Keratinocyte (primary cell): Measurements from ENCODE around the gene BCAT1. TPM values are rescaled to one million over a fixed set of nuclear protein-coding genes. Genes with fewer than 3 reads are reported as not detected.

Experiments used
- DNase-seq: peaks from one replicate; pipeline ENCODE4 v3.0.0-alpha.2; 2011; ENCODE audit warnings: low read depth, missing footprints, low spot score
- FAIRE-seq: peaks from 2 replicates; lab custom pipeline; 2011; peaks lifted over from hg19 to GRCh38; lab: Jason Lieb, UNC
- H2AFZ ChIP-seq: 2 replicates; pipeline ENCODE4 v1.6.0; 2012; ENCODE audit warnings: low read length, control low read depth, inconsistent platforms; ENCODE audit not compliant: control insufficient read depth
- H3K27ac ChIP-seq: 2 replicates; pipeline ENCODE4 v1.5.1; 2011; ENCODE audit warnings: low read length; ENCODE audit not compliant: control insufficient read depth, insufficient read depth
- H3K27me3 ChIP-seq: 3 replicates; pipeline ENCODE4 v1.6.0; 2011; ENCODE audit warnings: low read length; ENCODE audit not compliant: control insufficient read depth, insufficient read depth; ENCODE audit errors: extremely low read depth
- H3K36me3 ChIP-seq, 2 experiments: 2 replicates in 1 of 2; 3 replicates in 1 of 2; pipeline ENCODE4 v1.5.1; 2011; ENCODE audit warnings: low read length in 2 of 2, mild to moderate bottlenecking in 1 of 2; ENCODE audit not compliant: control insufficient read depth in 2 of 2, insufficient read depth in 2 of 2; ENCODE audit errors: extremely low read depth in 1 of 2
- H3K4me1 ChIP-seq: 3 replicates; pipeline ENCODE4 v1.5.1; 2011; ENCODE audit warnings: low read length; ENCODE audit not compliant: control insufficient read depth, insufficient read depth; ENCODE audit errors: extremely low read depth
- H3K4me2 ChIP-seq: 3 replicates; pipeline ENCODE4 v1.6.0; 2011; ENCODE audit warnings: low read depth, low read length; ENCODE audit not compliant: control insufficient read depth, insufficient read depth; ENCODE audit errors: extremely low read depth
- H3K4me3 ChIP-seq, 3 experiments: fragments of 200-600 bp in 1 of 3; sonication (generic) in 1 of 3; 2 replicates in 2 of 3; 3 replicates in 1 of 3; pipeline ENCODE4 v1.5.1; 2011 to 2016; ENCODE audit warnings: low read length in 3 of 3, mild to moderate bottlenecking in 3 of 3, control low read depth in 2 of 3, inconsistent platforms in 1 of 3, low read depth in 1 of 3, mixed read lengths in 1 of 3, mixed run types in 1 of 3, moderate library complexity in 1 of 3; ENCODE audit not compliant: control insufficient read depth in 2 of 3, insufficient read depth in 2 of 3; ENCODE audit errors: extremely low read depth in 1 of 3
- H3K79me2 ChIP-seq: 2 replicates; pipeline ENCODE4 v1.6.0; 2012; ENCODE audit warnings: low read length; ENCODE audit not compliant: control insufficient read depth, insufficient read depth
- H3K9ac ChIP-seq: 3 replicates; pipeline ENCODE4 v1.6.0; 2011; ENCODE audit warnings: low read length; ENCODE audit not compliant: control insufficient read depth, insufficient read depth; ENCODE audit errors: extremely low read depth
- H3K9me1 ChIP-seq: 3 replicates; pipeline ENCODE4 v1.6.0; 2011; ENCODE audit warnings: low read length; ENCODE audit not compliant: control insufficient read depth, insufficient read depth; ENCODE audit errors: extremely low read depth
- H3K9me3 ChIP-seq: 2 replicates; pipeline ENCODE4 v1.5.1; 2012; ENCODE audit warnings: low read depth, low read length; ENCODE audit not compliant: control insufficient read depth
- H4K20me1 ChIP-seq: 3 replicates; pipeline ENCODE4 v1.6.0; 2011; ENCODE audit warnings: low read length; ENCODE audit not compliant: control insufficient read depth, insufficient read depth; ENCODE audit errors: extremely low read depth
- CTCF ChIP-seq, 3 experiments: IDR thresholded peaks in 1 of 3; conservative IDR thresholded peaks in 1 of 3; optimal IDR thresholded peaks in 1 of 3; 2 replicates in 2 of 3; 3 replicates in 1 of 3; pipeline versions ENCODE3 to v1.5.1; 2011; ENCODE audit warnings: low read length in 3 of 3, mild to moderate bottlenecking in 3 of 3, moderate library complexity in 2 of 3, control low read depth in 1 of 3, inconsistent platforms in 1 of 3; ENCODE audit not compliant: insufficient read depth in 2 of 3; ENCODE audit errors: extremely low read depth in 1 of 3
- EZH2 ChIP-seq: IDR thresholded peaks from one replicate; pipeline ENCODE4 v1.6.1; 2012; ENCODE audit warnings: inconsistent platforms, mild to moderate bottlenecking, low read length, moderate library complexity
- dilution Hi-C: fragments of 300-500 bp; cut with MboI; formaldehyde crosslinking; loops from one replicate; pipeline ENCODE4 v1.7.0; 2020; ENCODE audit warnings: low sequenced_read_pairs; ENCODE audit not compliant: extremely low pct_ligation_motif_present
- polyA plus RNA-seq, 5 experiments: library from polyadenylated mRNA; depleted of rRNA in 3 of 5; stranded (reverse) in 3 of 5; stranded (forward) in 1 of 5; unstranded in 1 of 5; fragments of >200 nt; gene quantifications; 1 replicate in 1 of 5; 2 replicates in 3 of 5; 3 replicates in 1 of 5; pipeline versions ENCODE4 v1.2.1 to v1.2.3, GENCODE V29; 2011 to 2012; ENCODE audit warnings: missing spikeins in 2 of 5, low read depth in 1 of 5, low replicate concordance in 1 of 5

BCAT1 gene
- polyA plus RNA-seq, 1 donor (not counting 4 experiments of a cell fraction or from before 2014, with no cell fraction given): 6.5 TPM

- Histone ChIP-seq H3K36me3 (no peaks in the 10 kb centered on the region), H3K79me2 (no peaks in the 10 kb centered on the region), H3K27ac (no peak overlapping the region), H3K4me1 (no peaks in the 10 kb centered on the region), H3K9ac (no peak overlapping the region), H3K9me1 (no peaks in the 10 kb centered on the region), H2AFZ (no peak overlapping the region), H3K4me3 (no peak overlapping the region), H3K27me3 (no peaks in the 10 kb centered on the region), H3K9me3 (no peaks in the 10 kb centered on the region), H3K4me2 (no peak overlapping the region), H4K20me1 (no peaks in the 10 kb centered on the region)
- DNase-seq: no peak
- TF ChIP-seq CTCF (optimal IDR thresholded peaks at IDR 0.05 in 1 of 3, IDR thresholded peaks at IDR 0.05 in 1 of 3, conservative IDR thresholded peaks at IDR 0.05 in 1 of 3; ENCODE audit: extremely low read depth in 1 of 3, insufficient read depth in 2 of 3, low read length in 3 of 3): no peak
- no peak for TF ChIP-seq EZH2
- no peak for FAIRE-seq
- dilution Hi-C loops: no loop called here
Measured at GRCh38 chr12:24770334-24770733, 178.6 kb downstream of the BCAT1 start.

- no peak overlapping the region for H3K4me3 ChIP-seq
- no peaks in the 10 kb centered on the region for H3K9me3 ChIP-seq
- FAIRE-seq (no peak), DNase-seq (no peak)
- H4K20me1 ChIP-seq: no peaks in the 10 kb centered on the region
- H3K27me3 ChIP-seq: no peaks in the 10 kb centered on the region
- no peak overlapping the region for H2AFZ ChIP-seq
- no peak overlapping the region for H3K27ac ChIP-seq
- TF ChIP-seq EZH2 (no peak), CTCF (optimal IDR thresholded peaks at IDR 0.05 in 1 of 3, IDR thresholded peaks at IDR 0.05 in 1 of 3, conservative IDR thresholded peaks at IDR 0.05 in 1 of 3; ENCODE audit: extremely low read depth in 1 of 3, insufficient read depth in 2 of 3, low read length in 3 of 3) (no peak)
- H3K9ac ChIP-seq: no peak overlapping the region
- dilution Hi-C loops: no loop called here
- H3K79me2 ChIP-seq: no peaks in the 10 kb centered on the region
- no peak overlapping the region for H3K4me2 ChIP-seq
- H3K36me3 ChIP-seq: no peaks in the 10 kb centered on the region
- H3K4me1 ChIP-seq: no peaks in the 10 kb centered on the region
- H3K9me1 ChIP-seq: no peaks in the 10 kb centered on the region
Measured at GRCh38 chr12:24769682-24770081, 179.2 kb downstream of the BCAT1 start.
